NCI-H1417 (cell line): Measurements from ENCODE around the gene LRRC3.
"Not testable (repeated sequence)": the region's sequence is repeated elsewhere in the genome, so short reads cannot be mapped to it uniquely, and the experiment has no call there.

Experiments
- DNase-seq, 3 experiments: peaks; one replicate each; lab custom pipeline; 2025; lab: John Stamatoyannopoulos, UW

LRRC3 gene

GRCh38 chr21:44497703-44498126, 42.4 kb downstream of the LRRC3 start:
- DNase-seq = peak; percentile 86 to 95 (median 87)

DNA sequence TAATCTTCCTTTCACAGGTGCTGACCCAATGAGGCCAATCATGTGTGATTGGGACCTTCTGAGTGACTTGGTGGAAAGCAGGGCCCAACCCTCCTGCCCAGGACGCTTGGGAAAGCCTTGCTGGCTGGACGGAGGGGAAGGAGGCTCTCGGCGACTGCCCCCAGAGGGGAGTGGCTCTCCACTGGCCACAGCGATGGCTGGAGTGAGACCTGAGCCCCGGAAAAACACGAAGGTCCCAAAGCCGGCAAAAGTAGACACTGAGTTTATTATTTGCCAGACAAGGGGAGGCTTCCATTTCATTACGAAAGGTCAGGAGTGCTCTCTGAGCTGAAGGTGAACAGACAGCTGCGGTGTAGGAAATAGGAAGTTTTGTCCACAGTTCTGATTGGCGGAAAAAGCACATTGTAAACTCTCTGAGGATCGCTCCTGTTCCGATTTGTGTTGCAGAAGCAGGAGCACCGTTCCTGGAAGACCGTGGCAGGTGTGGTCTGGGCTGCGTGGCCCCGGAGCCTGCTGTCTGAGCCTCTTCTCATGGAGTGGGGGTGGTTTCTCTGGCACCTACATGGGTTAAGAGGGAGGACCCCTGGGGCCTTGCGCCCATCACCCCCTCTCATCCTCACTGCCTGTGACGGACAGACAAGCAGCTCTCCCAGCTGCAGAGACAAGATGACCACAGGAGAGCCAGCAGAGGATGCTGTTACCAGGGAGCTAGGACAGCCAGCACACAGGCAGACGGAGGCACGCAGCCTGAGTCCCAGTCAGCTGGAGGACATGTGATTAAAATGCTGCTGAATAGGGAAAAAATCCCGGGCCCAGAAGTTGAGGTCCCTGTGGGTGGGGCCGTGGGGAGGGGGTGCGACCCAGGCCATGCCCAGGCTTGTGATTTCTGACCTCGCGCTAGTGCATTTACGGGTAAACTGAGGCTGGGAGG, 43.2 kb downstream of the LRRC3 start:
- DNase-seq = peak; percentile 67 to 85 (median 78)

GRCh38 chr21:44499211-44499560, 43.9 kb downstream of the LRRC3 start:
- DNase-seq = peak; percentile 28 to 74 (median 61)

DNA sequence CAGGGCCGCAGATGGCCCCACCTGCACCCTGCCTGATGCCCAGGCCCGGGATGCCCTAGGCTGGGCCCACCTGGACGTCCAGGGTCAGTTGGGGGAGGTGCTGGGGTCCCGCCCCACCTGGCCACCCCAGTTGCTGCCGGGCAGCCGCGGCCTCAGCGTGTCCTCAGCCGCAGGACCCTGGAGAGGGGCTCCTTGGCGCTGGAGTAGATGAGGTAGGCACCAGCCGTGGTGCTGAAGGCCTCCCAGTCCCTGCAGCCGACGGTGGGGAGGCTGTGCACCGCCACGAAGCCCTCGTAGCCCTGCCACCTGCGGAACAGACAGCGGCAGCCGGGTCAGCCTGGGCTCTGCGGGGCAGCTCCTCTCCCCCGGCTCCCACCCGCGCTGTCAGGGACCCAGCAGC, 44.3 kb downstream of the LRRC3 start:
- DNase-seq = peak in 2 of 3 experiments; percentile 49 to 52

- no peak for DNase-seq
Measured at GRCh38 chr21:44500111-44500510, 44.8 kb downstream of the LRRC3 start.

DNA sequence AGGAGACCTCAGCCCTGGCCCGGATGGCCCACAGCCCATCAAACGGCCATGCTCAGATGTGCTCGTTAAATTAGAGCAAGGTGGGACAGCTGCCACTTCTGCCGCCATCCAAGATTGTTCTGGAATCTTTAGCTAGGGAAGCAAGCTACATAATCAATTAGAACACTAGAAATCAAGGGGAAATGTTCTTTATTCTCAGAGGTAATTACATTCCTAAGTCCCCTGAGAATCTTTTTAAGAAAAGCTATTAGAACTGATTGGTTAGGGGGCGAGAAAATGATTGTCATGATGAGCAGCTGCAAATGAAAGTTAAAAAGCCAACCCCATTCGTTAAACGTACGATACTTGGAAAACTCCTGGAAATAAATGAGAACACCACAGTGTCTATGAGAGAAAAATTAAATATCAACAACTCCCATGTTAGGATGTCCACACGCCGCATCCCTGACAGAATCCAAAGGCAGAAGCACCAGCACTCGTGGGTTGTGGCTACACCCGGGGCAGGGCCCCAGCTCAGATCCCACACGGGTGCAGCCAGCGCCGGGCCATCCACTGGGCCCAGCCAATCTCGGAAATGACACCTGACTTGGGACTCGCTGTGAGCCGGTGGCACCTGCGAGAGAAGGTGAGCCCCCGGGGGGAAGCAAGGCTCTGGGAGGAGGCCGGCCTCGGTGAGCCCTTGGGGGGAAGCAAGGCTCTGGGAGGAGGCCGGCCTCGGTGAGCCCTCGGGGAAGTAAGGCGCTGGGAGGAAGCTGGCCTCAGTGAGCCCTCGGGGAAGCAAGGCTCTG, 47.1 kb downstream of the LRRC3 start:
- DNase-seq = no peak

DNA sequence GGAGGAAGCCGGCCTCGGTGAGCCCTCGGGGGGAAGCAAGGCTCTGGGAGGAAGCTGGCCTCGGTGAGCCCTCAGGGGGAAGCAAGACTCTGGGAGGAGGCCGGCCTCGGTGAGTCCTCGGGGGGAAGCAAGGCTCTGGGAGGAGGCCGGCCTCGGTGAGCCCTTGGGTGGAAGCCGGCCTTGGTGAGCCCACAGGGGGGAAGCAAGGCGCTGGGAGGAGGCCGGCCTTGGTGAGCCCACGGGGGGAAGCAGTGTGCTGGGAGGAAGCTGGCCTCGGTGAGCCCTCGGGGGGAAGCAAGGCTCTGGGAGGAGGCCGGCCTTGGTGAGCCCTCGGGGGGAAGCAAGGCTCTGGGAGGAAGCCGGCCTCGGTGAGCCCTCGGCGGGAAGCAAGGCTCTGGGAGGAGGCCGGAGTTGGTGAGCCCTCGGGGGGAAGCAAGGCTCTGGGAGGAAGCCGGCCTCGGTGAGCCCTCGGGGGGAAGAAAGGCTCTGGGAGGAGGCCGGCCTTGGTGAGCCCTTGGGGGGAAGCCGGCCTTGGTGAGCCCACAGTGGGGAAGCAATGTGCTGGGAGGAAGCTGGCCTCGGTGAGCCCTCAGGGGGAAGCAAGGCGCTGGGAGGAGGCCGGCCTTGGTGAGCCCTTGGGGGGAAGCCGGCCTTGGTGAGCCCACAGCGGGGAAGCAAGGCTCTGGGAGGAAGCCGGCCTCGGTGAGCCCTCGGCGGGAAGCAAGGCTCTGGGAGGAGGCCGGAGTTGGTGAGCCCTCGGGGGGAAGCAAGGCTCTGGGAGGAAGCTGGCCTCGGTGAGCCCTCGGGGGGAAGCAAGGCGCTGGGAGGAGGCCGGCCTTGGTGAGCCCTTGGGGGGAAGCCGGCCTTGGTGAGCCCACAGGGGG, 47.9 kb downstream of the LRRC3 start:
- DNase-seq = not testable (repeated sequence)

- no peak for DNase-seq
Measured at GRCh38 chr21:44503901-44504399, 48.6 kb downstream of the LRRC3 start.

GRCh38 chr21:44505673-44506278, 50.5 kb downstream of the LRRC3 start:
- DNase-seq = no peak

GRCh38 chr21:44506279-44507255, 51.3 kb downstream of the LRRC3 start:
- DNase-seq = no peak

GRCh38 chr21:44507673-44508425, 52.5 kb downstream of the LRRC3 start:
- no peak for DNase-seq

- no peak for DNase-seq
Measured at GRCh38 chr21:44508426-44508710, 53.1 kb downstream of the LRRC3 start.

- DNase-seq = no peak
Measured at GRCh38 chr21:44508711-44509445, 53.6 kb downstream of the LRRC3 start.

DNA sequence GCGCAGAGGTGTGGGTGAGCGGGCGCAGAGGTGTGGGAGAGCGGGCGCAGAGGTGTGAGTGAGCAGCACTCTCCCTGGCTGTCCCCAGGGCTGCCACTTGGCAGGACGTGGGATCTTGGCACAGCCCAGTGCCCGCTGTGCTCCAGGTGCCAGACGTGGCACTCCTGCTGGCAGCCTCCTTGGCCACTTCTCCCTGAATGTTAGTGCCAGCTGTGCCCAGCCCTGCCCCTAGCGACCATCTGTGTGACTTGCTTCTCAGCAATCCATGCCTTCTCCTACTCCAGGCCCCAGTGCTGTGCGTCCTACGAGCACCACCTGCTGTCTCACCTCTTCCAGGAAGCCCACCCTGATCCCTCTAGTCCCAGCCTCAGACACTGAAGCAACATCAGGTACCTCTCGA, 54.2 kb downstream of the LRRC3 start:
- peak in 2 of 3 experiments; percentile 7 to 31 for DNase-seq

GRCh38 chr21:44510109-44510507, 54.8 kb downstream of the LRRC3 start:
- no peak for DNase-seq

- DNase-seq = peak; percentile 47 to 87 (median 66)
Measured at GRCh38 chr21:44510508-44511218, 55.4 kb downstream of the LRRC3 start.

GRCh38 chr21:44511219-44511937, 56.1 kb downstream of the LRRC3 start:
- no peak for DNase-seq
